Activated naive CD4-positive, alpha-beta T cell treated with anti-CD3 and anti-CD28 coated beads, Interleukin-2, amount 10 ng/mL, durations not matched to agents 7 days and 5 days (primary cell): Measurements from ENCODE around the gene ABHD17C.

ENCODE experiments used
- CTCF ChIA-PET: fragments of 350-600 bp; sonication (Branson Sonifier 250); formaldehyde crosslinking; loops from one replicate; lab custom pipeline; 2021; ENCODE audit warnings: antibody characterized with exemption; lab: Charles Lee
- DNase-seq: peaks from one replicate; pipeline ENCODE4 v3.0.0-alpha.2; 2020
- H3K27ac Mint-ChIP-seq: one replicate; pipeline ENCODE4 v1.8.0; 2021; ENCODE audit warnings: mild to moderate bottlenecking, moderate library complexity, mixed read lengths
- H3K27me3 Mint-ChIP-seq: one replicate; pipeline ENCODE4 v1.8.0; 2021; ENCODE audit warnings: mild to moderate bottlenecking, mixed read lengths
- H3K36me3 Mint-ChIP-seq: one replicate; pipeline ENCODE4 v1.8.0; 2021; ENCODE audit warnings: mixed read lengths
- H3K4me1 Mint-ChIP-seq: one replicate; pipeline ENCODE4 v1.8.0; 2021; ENCODE audit warnings: mixed read lengths
- H3K4me3 Mint-ChIP-seq: one replicate; pipeline ENCODE4 v1.8.0; 2021; ENCODE audit warnings: mild to moderate bottlenecking, moderate library complexity, mixed read lengths
- H3K9me3 Mint-ChIP-seq: one replicate; pipeline ENCODE4 v1.8.0; 2021; ENCODE audit warnings: mixed read lengths

ABHD17C gene

DNA sequence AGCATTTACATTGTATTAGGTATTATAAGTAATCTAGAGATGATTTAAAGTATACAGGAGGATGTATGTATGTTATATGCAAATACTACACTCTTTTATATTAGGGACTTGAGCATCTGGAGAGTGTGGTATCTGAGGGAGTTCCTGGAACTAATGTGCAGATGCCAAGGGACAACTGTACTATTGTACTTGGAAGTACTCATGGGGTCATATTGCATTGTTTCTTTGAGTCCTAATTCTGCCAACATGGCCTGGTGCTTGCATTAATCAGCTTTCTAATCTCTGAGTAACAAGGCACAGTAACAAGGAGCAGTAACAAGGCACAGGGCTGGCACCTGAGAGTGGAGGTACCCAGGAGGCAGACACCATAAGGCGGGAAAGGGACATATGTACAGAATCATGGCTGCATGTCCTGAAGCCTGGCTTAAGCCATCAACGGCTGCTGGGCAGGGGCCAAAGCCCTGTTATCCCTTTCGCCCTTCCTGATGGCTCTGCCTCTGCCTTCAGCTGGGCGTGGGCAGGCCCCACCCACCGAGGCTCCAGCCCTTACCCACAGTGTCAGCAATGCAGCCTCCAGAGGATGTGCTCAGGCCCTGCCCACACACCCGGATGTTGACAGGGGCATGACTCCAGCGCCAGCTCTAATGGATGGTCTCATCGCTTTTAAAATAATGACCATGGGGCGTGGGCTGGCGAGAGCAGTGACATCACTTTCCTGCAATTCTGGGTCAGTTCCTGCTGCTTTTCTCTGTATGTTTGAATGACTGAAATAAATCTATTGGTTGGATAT, 107.0 kb downstream of the ABHD17C start:
- no peak for DNase-seq
- CTCF ChIA-PET: no interaction called here
- Mint-ChIP-seq H3K27ac (no peak overlapping the region), H3K9me3 (no peaks in the 10 kb centered on the region), H3K4me3 (no peak overlapping the region), H3K36me3 (no peaks in the 10 kb centered on the region), H3K4me1 (peaks cover 32% of the 10 kb centered on the region), H3K27me3 (peaks cover 5% of the 10 kb centered on the region)

DNA sequence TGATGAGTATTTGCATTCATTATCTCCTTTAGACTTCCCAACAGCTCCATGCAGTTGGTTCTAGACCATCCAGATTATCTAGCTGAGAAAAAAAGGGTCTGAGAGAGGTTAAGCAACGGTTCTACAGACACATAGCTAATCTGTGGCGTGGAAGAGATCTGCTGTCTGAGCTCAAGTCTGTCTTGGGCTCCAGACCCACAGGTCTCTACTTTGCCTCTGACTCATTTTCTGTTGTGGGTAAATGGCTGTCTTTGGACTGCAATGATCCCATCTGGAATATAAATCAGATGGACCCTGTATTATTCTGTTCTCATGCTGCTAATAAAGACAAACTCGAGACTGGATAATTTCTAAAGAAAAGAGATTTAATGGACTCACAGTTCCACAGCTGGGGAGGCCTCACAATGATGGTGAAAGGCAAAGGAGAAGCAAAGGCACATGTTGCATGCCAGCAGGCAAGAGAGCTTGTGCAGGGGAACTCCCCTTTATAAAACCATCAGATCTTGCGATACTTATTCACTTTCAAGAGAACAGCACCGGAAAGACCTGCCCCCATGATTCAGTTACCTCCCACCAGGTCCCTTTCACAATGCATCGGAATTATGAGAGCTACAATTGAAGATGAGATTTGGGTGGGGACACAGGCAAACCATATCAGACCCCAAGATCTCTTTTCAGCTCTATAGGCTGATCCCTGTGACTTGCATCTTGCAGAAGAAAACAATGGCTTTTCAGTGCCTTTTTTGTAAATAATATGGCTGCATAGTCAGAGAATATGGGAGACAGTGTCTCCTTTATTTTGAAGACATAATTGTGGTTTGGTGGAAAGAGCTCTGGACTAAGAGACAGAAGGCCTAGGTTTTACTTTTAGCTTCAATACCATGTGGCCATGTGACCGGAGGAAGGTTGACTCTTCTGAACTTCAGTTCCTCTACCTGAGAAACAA, 108.7 kb downstream of the ABHD17C start:
- no peaks in the 10 kb centered on the region for H3K36me3 Mint-ChIP-seq
- H3K4me1 Mint-ChIP-seq: peaks cover 32% of the 10 kb centered on the region
- H3K9me3 Mint-ChIP-seq: no peaks in the 10 kb centered on the region
- no peak overlapping the region for H3K4me3 Mint-ChIP-seq
- CTCF ChIA-PET: interaction anchor here (1.2 to 1.4 kb wide), 3 partner anchors 9 to 165 kb away, joined by 3 to 5 read pairs (median 4); partner anchors contain the start of gene CEMIP
- peak; percentile 43 for DNase-seq
- peaks cover 3% of the 10 kb centered on the region for H3K27me3 Mint-ChIP-seq
- peak overlapping the region; percentile 70 for H3K27ac Mint-ChIP-seq

DNA sequence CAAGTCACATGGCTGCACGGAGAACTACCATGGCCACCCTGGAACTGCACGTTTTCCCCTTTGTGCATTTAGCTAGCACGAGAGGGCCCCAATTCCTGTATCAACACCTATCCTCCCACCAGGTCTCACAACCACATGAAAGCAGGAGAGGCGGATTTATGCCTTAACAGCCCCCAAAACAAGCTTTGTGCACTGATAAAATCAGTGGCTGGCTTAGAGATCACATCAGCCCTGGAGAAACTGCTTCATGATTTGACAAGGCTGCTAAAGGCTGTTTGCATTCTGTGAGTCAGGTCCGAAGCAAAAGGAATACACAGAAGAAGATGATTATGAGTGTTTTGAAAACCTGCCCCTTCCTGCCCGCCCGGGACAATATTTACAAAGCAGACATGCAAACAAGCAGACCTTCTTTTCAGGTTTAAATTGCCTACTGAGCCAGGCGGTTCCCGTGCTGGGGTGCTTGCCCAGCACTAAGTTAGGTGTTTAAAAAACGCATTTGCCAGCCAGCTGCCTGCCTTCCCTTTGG, 109.9 kb downstream of the ABHD17C start:
- Mint-ChIP-seq H3K27me3 (peaks cover 3% of the 10 kb centered on the region), H3K9me3 (no peaks in the 10 kb centered on the region), H3K36me3 (no peaks in the 10 kb centered on the region), H3K27ac (peak overlapping the region; percentile 35), H3K4me1 (peaks cover 32% of the 10 kb centered on the region), H3K4me3 (no peak overlapping the region)
- DNase-seq: peak; percentile 23
- CTCF ChIA-PET: interaction anchor here (1.2 to 1.3 kb wide), 4 partner anchors 8 to 29 kb away, joined by 3 to 7 read pairs (median 4); partner anchors contain the start of gene CEMIP
